Measurements from ENCODE around the gene FGF18.

- TF ChIP-seq, protein P1, sequence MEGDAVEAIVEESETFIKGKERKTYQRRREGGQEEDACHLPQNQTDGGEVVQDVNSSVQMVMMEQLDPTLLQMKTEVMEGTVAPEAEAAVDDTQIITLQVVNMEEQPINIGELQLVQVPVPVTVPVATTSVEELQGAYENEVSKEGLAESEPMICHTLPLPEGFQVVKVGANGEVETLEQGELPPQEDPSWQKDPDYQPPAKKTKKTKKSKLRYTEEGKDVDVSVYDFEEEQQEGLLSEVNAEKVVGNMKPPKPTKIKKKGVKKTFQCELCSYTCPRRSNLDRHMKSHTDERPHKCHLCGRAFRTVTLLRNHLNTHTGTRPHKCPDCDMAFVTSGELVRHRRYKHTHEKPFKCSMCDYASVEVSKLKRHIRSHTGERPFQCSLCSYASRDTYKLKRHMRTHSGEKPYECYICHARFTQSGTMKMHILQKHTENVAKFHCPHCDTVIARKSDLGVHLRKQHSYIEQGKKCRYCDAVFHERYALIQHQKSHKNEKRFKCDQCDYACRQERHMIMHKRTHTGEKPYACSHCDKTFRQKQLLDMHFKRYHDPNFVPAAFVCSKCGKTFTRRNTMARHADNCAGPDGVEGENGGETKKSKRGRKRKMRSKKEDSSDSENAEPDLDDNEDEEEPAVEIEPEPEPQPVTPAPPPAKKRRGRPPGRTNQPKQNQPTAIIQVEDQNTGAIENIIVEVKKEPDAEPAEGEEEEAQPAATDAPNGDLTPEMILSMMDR (IDR thresholded peaks at IDR 0.05 in 4 of 5, conservative IDR thresholded peaks at IDR 0.05 in 1 of 5): no peak
- no peak for TF ChIP-seq POLR2A (IDR thresholded peaks at IDR 0.05)
Observed at GRCh38 chr5:171388816-171389168, 30.7 kb upstream of the FGF18 start.

Measured in gastrocnemius medialis (tissue), 4 donors.